Measurements from ENCODE around the gene DES.

DNA sequence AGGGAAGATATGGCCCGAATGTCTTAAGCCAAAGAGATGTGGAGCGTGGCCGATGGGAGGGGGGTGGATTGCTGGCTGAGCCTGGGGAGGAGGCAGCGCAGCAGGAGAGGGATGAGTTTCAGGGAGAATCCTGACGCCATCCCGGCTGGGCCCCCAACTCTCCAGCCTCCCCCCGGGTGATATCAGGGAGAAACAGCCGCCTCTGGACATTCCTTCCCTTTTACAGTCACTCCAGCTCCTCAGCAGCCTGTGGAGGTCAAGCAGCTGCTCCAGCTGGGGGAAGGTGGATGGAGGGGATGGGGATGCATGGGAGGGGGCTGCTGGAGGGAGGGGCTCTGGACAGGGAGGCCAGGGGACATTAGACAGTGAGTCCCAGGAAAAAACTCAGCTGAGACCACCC, 9.5 kb upstream of the DES start:
- TF ChIP-seq ZNF264 (CRISPR knock-in tag; IDR thresholded peaks at IDR 0.05), result no peak
- no peak for TF ChIP-seq ZNF777 (CRISPR knock-in tag; IDR thresholded peaks at IDR 0.05)
- TF ChIP-seq, protein P1, sequence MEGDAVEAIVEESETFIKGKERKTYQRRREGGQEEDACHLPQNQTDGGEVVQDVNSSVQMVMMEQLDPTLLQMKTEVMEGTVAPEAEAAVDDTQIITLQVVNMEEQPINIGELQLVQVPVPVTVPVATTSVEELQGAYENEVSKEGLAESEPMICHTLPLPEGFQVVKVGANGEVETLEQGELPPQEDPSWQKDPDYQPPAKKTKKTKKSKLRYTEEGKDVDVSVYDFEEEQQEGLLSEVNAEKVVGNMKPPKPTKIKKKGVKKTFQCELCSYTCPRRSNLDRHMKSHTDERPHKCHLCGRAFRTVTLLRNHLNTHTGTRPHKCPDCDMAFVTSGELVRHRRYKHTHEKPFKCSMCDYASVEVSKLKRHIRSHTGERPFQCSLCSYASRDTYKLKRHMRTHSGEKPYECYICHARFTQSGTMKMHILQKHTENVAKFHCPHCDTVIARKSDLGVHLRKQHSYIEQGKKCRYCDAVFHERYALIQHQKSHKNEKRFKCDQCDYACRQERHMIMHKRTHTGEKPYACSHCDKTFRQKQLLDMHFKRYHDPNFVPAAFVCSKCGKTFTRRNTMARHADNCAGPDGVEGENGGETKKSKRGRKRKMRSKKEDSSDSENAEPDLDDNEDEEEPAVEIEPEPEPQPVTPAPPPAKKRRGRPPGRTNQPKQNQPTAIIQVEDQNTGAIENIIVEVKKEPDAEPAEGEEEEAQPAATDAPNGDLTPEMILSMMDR (CRISPR knock-in tag; IDR thresholded peaks at IDR 0.05), result no peak
- no peak for TF ChIP-seq ZNF790 (CRISPR knock-in tag; IDR thresholded peaks at IDR 0.05; ENCODE audit: borderline replicate concordance)
- no peak for TF ChIP-seq NFIC (IDR thresholded peaks at IDR 0.05; ENCODE audit: low read length)
- TF ChIP-seq MEF2D (CRISPR knock-in tag; IDR thresholded peaks at IDR 0.05), result no peak
- no peak for TF ChIP-seq CREM (IDR thresholded peaks at IDR 0.05)
- no peak for TF ChIP-seq CREM (CRISPR knock-in tag; IDR thresholded peaks at IDR 0.05)
- no peak for TF ChIP-seq LCORL (IDR thresholded peaks at IDR 0.05)
- no peak for TF ChIP-seq LCORL (CRISPR knock-in tag; IDR thresholded peaks at IDR 0.05)

Measured in HepG2 (cell line).